ENCODE data around the gene HBZ.
A peak's percentile ranks its signal among the peaks of the same experiment; 100 is the strongest.

DNA sequence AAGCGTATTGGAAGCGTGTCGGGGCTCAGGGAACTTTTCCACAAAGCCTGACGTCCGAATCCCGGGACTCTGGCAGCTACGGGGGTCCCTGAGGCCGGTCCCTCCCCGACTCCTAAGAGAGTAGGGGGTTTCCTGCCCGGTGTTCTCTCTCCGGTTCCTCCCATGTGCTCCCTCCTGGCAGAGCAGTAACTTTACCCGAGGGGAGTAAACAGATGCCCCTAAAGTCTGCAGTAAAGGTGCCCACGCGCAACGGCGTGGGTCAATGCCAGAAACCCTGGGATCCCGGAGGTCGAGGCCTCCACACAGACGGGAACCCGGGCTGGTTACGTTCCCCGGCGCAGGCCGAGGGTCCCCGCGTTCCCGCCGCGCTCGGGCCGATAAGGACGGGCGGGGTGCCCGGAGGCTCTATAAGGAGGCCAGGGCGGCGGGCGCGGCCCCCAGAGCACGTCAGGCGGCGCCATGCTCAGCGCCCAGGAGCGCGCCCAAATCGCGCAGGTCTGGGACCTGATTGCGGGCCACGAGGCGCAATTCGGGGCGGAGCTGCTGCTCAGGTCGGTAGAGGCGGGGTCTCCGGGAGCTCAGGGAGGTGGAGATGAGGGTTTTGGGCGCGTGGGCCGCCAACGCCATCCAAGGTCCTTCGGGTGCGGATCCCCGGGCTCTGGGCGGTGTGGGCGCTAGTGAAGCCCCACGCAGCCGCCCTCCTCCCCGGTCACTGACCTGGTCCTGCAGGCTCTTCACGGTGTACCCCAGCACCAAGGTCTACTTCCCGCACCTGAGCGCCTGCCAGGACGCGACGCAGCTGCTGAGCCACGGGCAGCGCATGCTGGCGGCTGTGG, 13.3 kb downstream of the HBZ start, which contains the start of gene HBM:
- TF ChIP-seq ZNF274 (IDR thresholded peaks at IDR 0.05; ENCODE audit: low read depth, low read length) (no peak), YY1 (IDR thresholded peaks at IDR 0.05; ENCODE audit: insufficient read depth, insufficient read length) (no peak), SUZ12 (IDR thresholded peaks at IDR 0.05; ENCODE audit: extremely low read depth, insufficient read depth, insufficient read length) (peak; percentile 75)

All from NT2/D1 (cell line).